Psoas muscle (tissue), 8 donors: Measurements from ENCODE around the gene FAM131A. TPM values are rescaled to one million over a fixed set of nuclear protein-coding genes. Genes with fewer than 3 reads are reported as not detected.
A peak's percentile ranks its signal among the peaks of the same experiment; 100 is the strongest.

Source experiments
- ATAC-seq, 4 donors: fragments of 200-7000 bp; cut with Tn5 transposase; one replicate each; pipeline ENCODE4 v1.9.1; 2020; ENCODE audit warnings: moderate library complexity in 3 of 4, mild to moderate bottlenecking in 2 of 4
- DNase-seq, 2 donors: peaks; one replicate each; pipeline ENCODE4 v3.0.0-alpha.2; 2020
- H3K27ac ChIP-seq: fragments of 200-600 bp; one replicate; pipeline ENCODE4 v1.8.0; 2022
- H3K27me3 ChIP-seq, 3 donors: fragments of 200-600 bp in 1 of 3; one replicate each; pipeline versions ENCODE4 v1.6.1 to v1.8.0; 2013 to 2022; ENCODE audit warnings: low read length in 2 of 3, mild to moderate bottlenecking in 2 of 3, moderate library complexity in 1 of 3; ENCODE audit not compliant: insufficient read depth in 3 of 3
- H3K36me3 ChIP-seq, 2 donors: fragments of 200-600 bp in 1 of 2; one replicate each; pipeline versions ENCODE4 v1.6.1 to v1.8.0; 2013 to 2022; ENCODE audit warnings: low read depth in 1 of 2, mild to moderate bottlenecking in 1 of 2, moderate library complexity in 1 of 2; ENCODE audit not compliant: insufficient read depth in 1 of 2
- H3K4me1 ChIP-seq: fragments of 200-600 bp; one replicate; pipeline ENCODE4 v1.8.0; 2022
- H3K4me3 ChIP-seq: fragments of 200-600 bp; one replicate; pipeline ENCODE4 v1.8.0; 2022; ENCODE audit warnings: mild to moderate bottlenecking
- H3K9me3 ChIP-seq: fragments of 200-600 bp; one replicate; pipeline ENCODE4 v1.8.0; 2022
- WGBS, 3 donors: extraction: QIAGEN DNeasy Blood & Tissue Kit; methylation state at CpG; one replicate each; pipeline versions ENCODE4 v1.1.6 to v1.1.7; 2013; 5-methylcytosine and 5-hydroxymethylcytosine counted together
- intact Hi-C, 2 donors: fragments of 100-400 bp; cut with DNase I; formaldehyde crosslinking; loops; one replicate each; pipeline versions ENCODE4 v1.11.0 to v1.14.2; 2022
- polyA plus RNA-seq, 3 donors: library from polyadenylated mRNA; stranded (reverse); fragments of 200-250 nt; gene quantifications; one replicate each; pipeline ENCODE4 v1.2.3, GENCODE V29; 2013
- total RNA-seq, 4 donors: library from RNA; stranded (reverse); fragmentation: NEBNext Ultra II Directional in 2 of 4; extraction: Animal tissue kit (Norgen Biotek cat#: 25700) in 2 of 4; gene quantifications; one replicate each; pipeline versions ENCODE4 v1.2.1 to v1.2.4, GENCODE V29; 2021 to 2023
- TF ChIP-seq, protein P1 (sequence below): fragments of 200-600 bp; IDR thresholded peaks from one replicate; pipeline ENCODE4 v1.8.0; 2022; ENCODE audit warnings: antibody characterized with exemption
- donor health status: healthy with polysubstance abuse.
- donor health status: DM: no; HTN: no; CAD: no; lungs with moderate emphysema.
- donor health status: Bipolar disorder and iron deficiency.
- donor health status: healthy.
- donor health status: DM: yes; HTN: yes; CAD: no.
- donor health status: DM: no; HTN: no; CAD: no.
- donor health status: DM: no; HTN: no; CAD: no.
- donor health status: DM: yes; HTN: yes; CAD: no.

The FAM131A gene
- total and polyA plus RNA-seq, 7 donors, result 12.6 to 26.8 (median 13.9) TPM

DNA sequence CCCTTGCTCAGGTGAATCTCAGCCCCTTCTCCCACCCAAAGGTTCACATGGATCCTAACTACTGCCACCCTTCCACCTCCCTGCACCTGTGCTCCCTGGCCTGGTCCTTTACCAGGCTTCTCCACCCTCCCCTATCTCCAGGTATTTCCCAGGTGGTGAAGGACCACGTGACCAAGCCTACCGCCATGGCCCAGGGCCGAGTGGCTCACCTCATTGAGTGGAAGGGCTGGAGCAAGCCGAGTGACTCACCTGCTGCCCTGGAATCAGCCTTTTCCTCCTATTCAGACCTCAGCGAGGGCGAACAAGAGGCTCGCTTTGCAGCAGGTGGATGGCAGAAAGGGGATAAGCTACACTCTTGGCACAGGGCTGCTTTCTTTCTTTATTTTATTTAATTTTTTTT, 4.5 kb downstream of the FAM131A start:
- intact Hi-C loops, result loop anchor here in 1 of 2 donors (5.0 kb wide), 1 partner anchor 40 kb away; no protein-coding TSS in a partner anchor
- peak in 1 of 2 donors; percentile 30 for DNase-seq
- Histone ChIP-seq H3K9me3 (no peaks in the 10 kb centered on the region), H3K4me3 (no peak overlapping the region), H3K27me3 (no peaks in the 10 kb centered on the region), H3K36me3 (peaks cover 2 to 33% of the 10 kb centered on the region in 2 donors), H3K4me1 (peaks cover 42% of the 10 kb centered on the region), H3K27ac (no peak overlapping the region)
- TF ChIP-seq, protein P1, sequence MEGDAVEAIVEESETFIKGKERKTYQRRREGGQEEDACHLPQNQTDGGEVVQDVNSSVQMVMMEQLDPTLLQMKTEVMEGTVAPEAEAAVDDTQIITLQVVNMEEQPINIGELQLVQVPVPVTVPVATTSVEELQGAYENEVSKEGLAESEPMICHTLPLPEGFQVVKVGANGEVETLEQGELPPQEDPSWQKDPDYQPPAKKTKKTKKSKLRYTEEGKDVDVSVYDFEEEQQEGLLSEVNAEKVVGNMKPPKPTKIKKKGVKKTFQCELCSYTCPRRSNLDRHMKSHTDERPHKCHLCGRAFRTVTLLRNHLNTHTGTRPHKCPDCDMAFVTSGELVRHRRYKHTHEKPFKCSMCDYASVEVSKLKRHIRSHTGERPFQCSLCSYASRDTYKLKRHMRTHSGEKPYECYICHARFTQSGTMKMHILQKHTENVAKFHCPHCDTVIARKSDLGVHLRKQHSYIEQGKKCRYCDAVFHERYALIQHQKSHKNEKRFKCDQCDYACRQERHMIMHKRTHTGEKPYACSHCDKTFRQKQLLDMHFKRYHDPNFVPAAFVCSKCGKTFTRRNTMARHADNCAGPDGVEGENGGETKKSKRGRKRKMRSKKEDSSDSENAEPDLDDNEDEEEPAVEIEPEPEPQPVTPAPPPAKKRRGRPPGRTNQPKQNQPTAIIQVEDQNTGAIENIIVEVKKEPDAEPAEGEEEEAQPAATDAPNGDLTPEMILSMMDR, result no peak
- 89 to 94% (median 92%) methylated on average over 7 of the region's 7 CpGs for whole genome bisulfite sequencing, 3 donors
- ATAC-seq, result no peak

DNA sequence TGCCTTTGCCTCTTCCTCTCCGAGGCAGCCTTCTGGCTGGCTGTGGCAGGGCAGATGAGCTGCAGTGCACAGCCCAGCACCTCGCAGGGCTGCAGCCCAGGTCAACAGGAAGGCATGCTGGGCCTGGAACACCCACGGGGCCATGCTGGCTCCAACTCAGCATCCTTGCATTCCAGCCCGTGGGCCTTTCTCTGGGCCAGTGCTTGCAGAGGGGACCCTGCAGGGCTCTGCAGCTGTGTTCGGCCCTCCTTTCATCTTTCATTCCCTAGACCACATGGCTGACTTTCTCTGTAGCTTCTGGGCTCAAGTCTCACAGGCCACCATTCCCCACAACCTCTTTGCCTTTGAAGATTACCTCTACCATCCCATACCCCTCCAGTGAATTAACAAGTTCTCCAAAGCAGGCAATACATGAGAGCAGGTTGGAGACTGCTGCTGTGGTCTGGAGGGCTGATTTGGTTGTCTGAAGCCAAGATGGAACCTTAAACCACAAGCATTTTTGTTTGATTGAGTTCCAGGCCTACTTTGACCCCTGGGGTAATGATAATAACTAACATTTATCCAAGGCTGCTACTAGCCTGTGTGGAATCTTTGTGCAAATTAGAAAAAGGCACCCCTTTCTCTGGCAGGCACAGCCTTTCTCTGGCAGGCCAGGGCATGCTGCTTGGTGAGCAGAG, 5.9 kb downstream of the FAM131A start:
- peaks cover 28% of the 10 kb centered on the region for H3K4me1 ChIP-seq
- 51 to 56% (median 55%) methylated on average over 5 of the region's 5 CpGs for WGBS, 3 donors
- TF ChIP-seq, protein P1, result no peak
- no peaks in the 10 kb centered on the region for H3K9me3 ChIP-seq
- H3K36me3 ChIP-seq, result peaks cover 2 to 33% of the 10 kb centered on the region in 2 donors
- H3K4me3 ChIP-seq, result no peak overlapping the region
- no peaks in the 10 kb centered on the region for H3K27me3 ChIP-seq
- DNase-seq, result no peak
- intact Hi-C loops, result loop anchor here in 1 of 2 donors (5.0 kb wide), 1 partner anchor 41 kb away; no protein-coding TSS in a partner anchor
- no peak for ATAC-seq
- no peak overlapping the region for H3K27ac ChIP-seq

GRCh38 chr3:184344579-184345316, 7.3 kb downstream of the FAM131A start:
- Histone ChIP-seq H3K27ac (no peak overlapping the region), H3K36me3 (peaks cover 2 to 33% of the 10 kb centered on the region in 2 donors), H3K27me3 (no peaks in the 10 kb centered on the region), H3K4me3 (no peak overlapping the region), H3K9me3 (no peaks in the 10 kb centered on the region), H3K4me1 (peaks cover 14% of the 10 kb centered on the region)
- peak in 1 of 2 donors; percentile 39 for DNase-seq
- TF ChIP-seq, protein P1, result no peak
- no peak for ATAC-seq
- WGBS, 3 donors, result 66 to 80% (median 72%) methylated on average over 24 of the region's 24 CpGs
- intact Hi-C loops, result loop anchor here in 1 of 2 donors (5.0 kb wide), 1 partner anchor 42 kb away; no protein-coding TSS in a partner anchor

DNA sequence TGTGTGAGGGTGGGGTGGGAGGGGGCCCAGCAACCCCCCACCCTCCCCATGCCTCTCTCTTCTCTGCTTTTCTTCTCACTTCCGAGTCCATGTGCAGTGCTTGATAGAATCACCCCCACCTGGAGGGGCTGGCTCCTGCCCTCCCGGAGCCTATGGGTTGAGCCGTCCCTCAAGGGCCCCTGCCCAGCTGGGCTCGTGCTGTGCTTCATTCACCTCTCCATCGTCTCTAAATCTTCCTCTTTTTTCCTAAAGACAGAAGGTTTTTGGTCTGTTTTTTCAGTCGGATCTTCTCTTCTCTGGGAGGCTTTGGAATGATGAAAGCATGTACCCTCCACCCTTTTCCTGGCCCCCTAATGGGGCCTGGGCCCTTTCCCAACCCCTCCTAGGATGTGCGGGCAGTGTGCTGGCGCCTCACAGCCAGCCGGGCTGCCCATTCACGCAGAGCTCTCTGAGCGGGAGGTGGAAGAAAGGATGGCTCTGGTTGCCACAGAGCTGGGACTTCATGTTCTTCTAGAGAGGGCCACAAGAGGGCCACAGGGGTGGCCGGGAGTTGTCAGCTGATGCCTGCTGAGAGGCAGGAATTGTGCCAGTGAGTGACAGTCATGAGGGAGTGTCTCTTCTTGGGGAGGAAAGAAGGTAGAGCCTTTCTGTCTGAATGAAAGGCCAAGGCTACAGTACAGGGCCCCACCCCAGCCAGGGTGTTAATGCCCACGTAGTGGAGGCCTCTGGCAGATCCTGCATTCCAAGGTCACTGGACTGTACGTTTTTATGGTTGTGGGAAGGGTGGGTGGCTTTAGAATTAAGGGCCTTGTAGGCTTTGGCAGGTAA, 8.1 kb downstream of the FAM131A start:
- H3K4me1 ChIP-seq, result peaks cover 11% of the 10 kb centered on the region
- no peaks in the 10 kb centered on the region for H3K9me3 ChIP-seq
- intact Hi-C loops, result no loop called here
- TF ChIP-seq, protein P1, result peak; percentile 58
- WGBS, 3 donors, result 33 to 46% (median 37%) methylated on average over 14 of the region's 14 CpGs
- peak overlapping the region; percentile 56 for H3K27ac ChIP-seq
- H3K27me3 ChIP-seq, result no peaks in the 10 kb centered on the region
- peaks cover 2 to 33% of the 10 kb centered on the region in 2 donors for H3K36me3 ChIP-seq
- peak; percentile 92 to 97 (median 95) for ATAC-seq
- peak; percentile 76 to 91 for DNase-seq
- H3K4me3 ChIP-seq, result no peak overlapping the region
